CD14-positive monocyte (primary cell): Measurements from ENCODE around the gene RAB11FIP3. TPM values are rescaled to one million over a fixed set of nuclear protein-coding genes. Genes with fewer than 3 reads are reported as not detected.

Experiments
- DNase-seq, 3 donors: peaks; one replicate each; pipeline ENCODE4 v3.0.0-alpha.2; 2011 to 2022
- H2AFZ ChIP-seq: 2 replicates; pipeline ENCODE4 v1.6.0; 2012; ENCODE audit warnings: mild to moderate bottlenecking, low read depth, low read length, inconsistent platforms; ENCODE audit not compliant: insufficient read depth, poor library complexity, severe bottlenecking
- H3K27ac ChIP-seq, 2 donors: 1 replicate in 1 of 2; 2 replicates in 1 of 2; pipeline ENCODE4 v1.5.1; 2012 to 2013; ENCODE audit warnings: low read length in 2 of 2, control low read depth in 1 of 2, inconsistent platforms in 1 of 2, low read depth in 1 of 2, mild to moderate bottlenecking in 1 of 2
- H3K27me3 ChIP-seq, 2 donors: one replicate each; pipeline versions ENCODE4 v1.6.0 to v1.6.1; 2011 to 2013; ENCODE audit warnings: low read length in 2 of 2; ENCODE audit not compliant: control insufficient read depth in 2 of 2, insufficient read depth in 2 of 2
- H3K36me3 ChIP-seq, 2 donors: replicated peaks in 1 of 2; 1 replicate in 1 of 2; 2 replicates in 1 of 2; pipeline versions ENCODE4 v1.5.1 to v1.6.1; 2012 to 2013; ENCODE audit warnings: low read length in 2 of 2, control low read depth in 1 of 2, inconsistent platforms in 1 of 2, mild to moderate bottlenecking in 1 of 2; ENCODE audit not compliant: insufficient read depth in 2 of 2, control insufficient read depth in 1 of 2
- H3K4me1 ChIP-seq, 2 donors: 1 replicate in 1 of 2; 2 replicates in 1 of 2; pipeline versions ENCODE4 v1.5.1 to v1.6.1; 2012 to 2013; ENCODE audit warnings: low read length in 2 of 2, control low read depth in 1 of 2, inconsistent platforms in 1 of 2, mild to moderate bottlenecking in 1 of 2, moderate library complexity in 1 of 2; ENCODE audit not compliant: insufficient read depth in 2 of 2, control insufficient read depth in 1 of 2
- H3K4me2 ChIP-seq: replicated peaks from 2 replicates; pipeline ENCODE3; 2012; ENCODE audit warnings: low read length, moderate library complexity, mild to moderate bottlenecking; ENCODE audit not compliant: poor library complexity, severe bottlenecking; ENCODE audit errors: extremely low read depth
- H3K4me3 ChIP-seq, 3 experiments: fragments of 200-600 bp in 1 of 3; sonication (generic) in 1 of 3; replicated peaks in 1 of 3; 1 replicate in 2 of 3; 2 replicates in 1 of 3; pipeline ENCODE4 v1.5.1; 2011 to 2013; ENCODE audit warnings: low read length in 3 of 3, mild to moderate bottlenecking in 3 of 3, control low read depth in 2 of 3, low read depth in 2 of 3, inconsistent platforms in 1 of 3, moderate library complexity in 1 of 3
- H3K79me2 ChIP-seq: 2 replicates; pipeline ENCODE4 v1.6.0; 2012; ENCODE audit warnings: mild to moderate bottlenecking, control low read depth, inconsistent platforms, low read length, moderate library complexity; ENCODE audit not compliant: insufficient read depth
- H3K9ac ChIP-seq: 2 replicates; pipeline ENCODE4 v1.6.0; 2017; ENCODE audit warnings: low read length, mild to moderate bottlenecking; ENCODE audit not compliant: insufficient read depth, poor library complexity, severe bottlenecking
- H3K9me3 ChIP-seq, 2 donors: replicated peaks in 1 of 2; 1 replicate in 1 of 2; 2 replicates in 1 of 2; pipeline versions ENCODE4 v1.5.1 to v1.6.1; 2012 to 2013; ENCODE audit warnings: low read length in 2 of 2, control low read depth in 1 of 2; ENCODE audit not compliant: control insufficient read depth in 1 of 2, insufficient read depth in 1 of 2
- H4K20me1 ChIP-seq: 2 replicates; pipeline ENCODE4 v1.6.0; 2012; ENCODE audit warnings: mild to moderate bottlenecking, low read length, control low read depth, moderate library complexity; ENCODE audit not compliant: insufficient read depth
- H3K27ac Mint-ChIP-seq, 7 donors: one replicate each; pipeline ENCODE4 v1.8.0; 2020; ENCODE audit warnings: mild to moderate bottlenecking in 7 of 7, mixed read lengths in 7 of 7, moderate library complexity in 6 of 7, inconsistent platforms in 2 of 7
- H3K27me3 Mint-ChIP-seq, 3 donors: one replicate each; pipeline ENCODE4 v1.8.0; 2021 to 2022; ENCODE audit warnings: low read depth in 3 of 3, mild to moderate bottlenecking in 3 of 3, mixed read lengths in 3 of 3, moderate library complexity in 3 of 3, inconsistent platforms in 1 of 3
- H3K36me3 Mint-ChIP-seq, 2 donors: one replicate each; pipeline ENCODE4 v1.8.0; 2020; ENCODE audit warnings: mixed read lengths in 2 of 2, inconsistent platforms in 1 of 2, mild to moderate bottlenecking in 1 of 2
- H3K4me1 Mint-ChIP-seq: one replicate; pipeline ENCODE4 v1.8.0; 2020; ENCODE audit warnings: mild to moderate bottlenecking, mixed read lengths
- H3K4me3 Mint-ChIP-seq, 2 donors: one replicate each; pipeline ENCODE4 v1.8.0; 2020; ENCODE audit warnings: mild to moderate bottlenecking in 2 of 2, mixed read lengths in 2 of 2, moderate library complexity in 1 of 2
- H3K9me3 Mint-ChIP-seq, 7 donors: one replicate each; pipeline ENCODE4 v1.8.0; 2020 to 2022; ENCODE audit warnings: mixed read lengths in 7 of 7, mild to moderate bottlenecking in 6 of 7, moderate library complexity in 6 of 7, inconsistent platforms in 2 of 7
- CTCF ChIP-seq: fragments of 200-600 bp; IDR thresholded peaks from one replicate; pipeline ENCODE4 v1.8.0; 2022; ENCODE audit warnings: antibody characterized with exemption, mild to moderate bottlenecking
- WGBS: methylation state at CpG from one replicate; pipeline ENCODE4 v1.1.5; 2013; ENCODE audit warnings: missing lambda C conversion rate; ENCODE audit not compliant: insufficient coverage; 5-methylcytosine and 5-hydroxymethylcytosine counted together
- intact Hi-C, 2 donors: fragments of 100-400 bp; cut with micrococcal nuclease; formaldehyde crosslinking; loops; one replicate each; pipeline versions ENCODE4 v1.15.0 to v1.15.1; 2023
- polyA plus RNA-seq, 3 donors: library from polyadenylated mRNA; depleted of rRNA in 1 of 3; unstranded in 2 of 3; stranded (reverse) in 1 of 3; fragments of 300-500 nt in 2 of 3; fragments of >200 nt in 1 of 3; fragmentation: Illumina TruSeq in 2 of 3; gene quantifications; 1 replicate in 2 of 3; 2 replicates in 1 of 3; pipeline ENCODE4 v1.2.3, GENCODE V29; 2012 to 2021

RAB11FIP3 gene
- polyA plus RNA-seq, 3 donors, result 0.37 to 7.5 (median 0.49) TPM

GRCh38 chr16:513950-514349 lies 88.5 kb downstream of the RAB11FIP3 start:
- Histone ChIP-seq H3K4me3 (no peak overlapping the region), H3K27me3 (no peaks in the 10 kb centered on the region), H3K27ac (no peak overlapping the region), H3K9me3 (no peaks in the 10 kb centered on the region), H4K20me1 (no peaks in the 10 kb centered on the region), H3K4me2 (no peak overlapping the region), H2AFZ (no peak overlapping the region), H3K4me1 (no peaks in the 10 kb centered on the region), H3K9ac (no peak overlapping the region), H3K79me2 (no peaks in the 10 kb centered on the region), H3K36me3 (peaks cover 0 to 9% of the 10 kb centered on the region in 2 donors)
- Mint-ChIP-seq H3K4me1 (no peaks in the 10 kb centered on the region), H3K27me3 (no peaks in the 10 kb centered on the region), H3K27ac (no peak overlapping the region), H3K9me3 (peaks cover 0 to 3% (median 0%) of the 10 kb centered on the region in 7 donors), H3K4me3 (no peak overlapping the region), H3K36me3 (peaks cover 0 to 11% of the 10 kb centered on the region in 2 donors)
- WGBS, result 91% methylated on average over 10 of the region's 10 CpGs
- intact Hi-C loops, result no loop called here
- no peak for DNase-seq
- no peak for TF ChIP-seq CTCF

GRCh38 chr16:515175-515938 lies 89.9 kb downstream of the RAB11FIP3 start:
- Histone ChIP-seq H3K9ac (no peak overlapping the region), H3K4me2 (no peak overlapping the region), H2AFZ (no peak overlapping the region), H3K4me3 (no peak overlapping the region), H4K20me1 (no peaks in the 10 kb centered on the region), H3K36me3 (peaks cover 0 to 9% of the 10 kb centered on the region in 2 donors), H3K4me1 (no peaks in the 10 kb centered on the region), H3K9me3 (no peaks in the 10 kb centered on the region), H3K27ac (no peak overlapping the region), H3K27me3 (no peaks in the 10 kb centered on the region), H3K79me2 (no peaks in the 10 kb centered on the region)
- no peak for TF ChIP-seq CTCF
- WGBS, result 96% methylated on average over 34 of the region's 45 CpGs
- Mint-ChIP-seq H3K27me3 (no peaks in the 10 kb centered on the region), H3K27ac (no peak overlapping the region), H3K36me3 (peaks cover 0 to 11% of the 10 kb centered on the region in 2 donors), H3K9me3 (no peaks in the 10 kb centered on the region), H3K4me1 (no peaks in the 10 kb centered on the region), H3K4me3 (no peak overlapping the region)
- intact Hi-C loops, result no loop called here
- no peak for DNase-seq
